ENCODE measurements around the gene GGA1. TPM values are rescaled to one million over a fixed set of nuclear protein-coding genes. Genes with fewer than 3 reads are reported as not detected.

The GGA1 gene
- total and polyA plus RNA-seq, 9 of the 15 experiments (the other 6 are each of a cell fraction or from before 2014, with no cell fraction given), result 1.5 to 69.5 (median 31.6) TPM

DNA sequence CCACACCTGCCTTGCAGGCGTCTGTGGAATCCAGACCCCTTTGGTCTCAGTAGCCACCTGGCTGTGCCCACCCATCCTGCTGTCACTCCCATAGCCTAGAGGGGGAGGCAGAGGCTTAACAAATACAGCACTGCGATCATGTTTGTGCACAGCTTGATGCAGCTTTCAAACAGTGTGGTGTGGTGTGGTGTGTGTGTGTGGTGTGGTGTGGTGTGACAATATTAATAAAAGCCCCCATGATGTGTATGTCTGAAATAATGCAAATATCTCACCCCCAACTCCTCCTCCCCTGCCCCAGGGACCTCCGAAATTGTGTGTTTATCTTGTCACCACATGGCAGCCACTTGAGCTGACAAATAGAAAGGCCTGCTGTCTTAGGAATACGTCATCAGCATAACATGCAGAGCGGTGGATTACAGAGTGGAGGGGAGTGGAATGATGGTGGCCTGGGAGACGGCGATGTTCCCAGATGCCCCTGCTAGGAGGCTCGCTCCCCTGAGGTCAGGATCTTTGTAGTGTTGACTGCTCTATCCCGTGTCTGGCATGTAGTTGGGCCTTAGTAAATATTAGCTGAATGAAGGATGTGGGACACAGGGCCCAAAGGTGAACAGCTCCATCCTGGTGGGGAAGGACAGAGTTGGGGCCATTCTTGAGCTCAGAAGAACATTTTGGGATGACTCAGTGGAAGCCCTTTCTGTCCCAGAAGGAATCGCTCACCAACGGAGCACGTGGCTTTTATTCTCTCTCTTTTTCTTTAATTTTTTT is 52.7 kb downstream of the GGA1 start:
- ATAC-seq, result peak; percentile 38
- Histone ChIP-seq H3K9me3 (replicated peaks; ENCODE audit: control insufficient read depth, insufficient read depth, low read depth, low read length) (no peaks in the 10 kb centered on the region), H3K79me2 (ENCODE audit: control insufficient read depth, insufficient read depth, low read length) (peaks cover 69% of the 10 kb centered on the region), H3K4me3 (peak overlapping the region; percentile 63), H3K4me2 (ENCODE audit: insufficient read depth, low read length) (peak overlapping the region; percentile 92), H2AFZ (ENCODE audit: low read depth, low read length) (0 out of 2 replicates have a peak overlapping the region, but pooled peaks have one; percentile 51), H4K20me1 (replicated peaks; ENCODE audit: control insufficient read depth, insufficient read depth, low read length) (peaks cover 17% of the 10 kb centered on the region), H3K36me3 (ENCODE audit: control insufficient read depth, insufficient read depth, low read length) (peaks cover 53% of the 10 kb centered on the region; the same call in 2 of the 3 replicates), H3K9ac (ENCODE audit: insufficient read depth in 1 of 2, low read depth in 2 of 2, low read length in 2 of 2) (peak overlapping the region; percentile 71 to 86; a peak in 3 of 4 replicates), H3K27ac (ENCODE audit: extremely low read depth, low read depth, low read length) (peak overlapping the region; percentile 66; the same call in 2 of the 3 replicates), H3K9me1 (ENCODE audit: control insufficient read depth, insufficient read depth, low read length) (peaks cover 4% of the 10 kb centered on the region), H3K27me3 (ENCODE audit: control insufficient read depth in 2 of 2, insufficient read depth in 2 of 2, low read length in 2 of 2) (no peaks in the 10 kb centered on the region), H3K4me1 (replicated peaks in 1 of 2; ENCODE audit: control insufficient read depth in 2 of 2, insufficient read depth in 2 of 2, low read length in 2 of 2) (peaks cover 20 to 34% of the 10 kb centered on the region in 2 experiments)
- DNase-seq (ENCODE audit: extremely low read depth in 1 of 4, low spot score in 3 of 4), result peak in 2 of 4 experiments; percentile 7 to 62
- intact Hi-C loops (cut with micrococcal nuclease), result loop anchor here (1.0 kb wide), 1 partner anchor 20 kb away; no protein-coding TSS in a partner anchor
- 29% methylated on average over 9 of the region's 12 CpGs for WGBS (ENCODE audit: insufficient coverage, low coverage, missing lambda C conversion rate)
- CTCF ChIA-PET (ENCODE audit: low intra/inter-chr PET ratio), result interaction anchor here (0.8 to 1.3 kb wide), 3 partner anchors 20 to 25 kb away, joined by 3 to 9 read pairs (median 4); partner anchors contain the start of gene NOL12
- in situ Hi-C loops (cut with MboI), result no loop called here
- peak; percentile 83 for FAIRE-seq
- no TSS peak for BruUV-seq (replicated peaks)
- POLR2A ChIA-PET, result interaction anchor here (0.6 to 1.7 kb wide), 4 partner anchors 10 to 120 kb away, joined by 3 to 11 read pairs (median 7); partner anchors contain the start of gene LGALS1
- TF ChIP-seq ZFX (CRISPR knock-in tag; IDR thresholded peaks at IDR 0.05) (peak; percentile 37; the same call in 1 of the 2 replicates), MED1 (CRISPR knock-in tag; IDR thresholded peaks at IDR 0.05; ENCODE audit: borderline replicate concordance) (no peak), CHD1 (IDR thresholded peaks at IDR 0.05; ENCODE audit: low read length) (no peak), FOS (IDR thresholded peaks at IDR 0.05; ENCODE audit: extremely low read depth, insufficient read length) (no peak), MTA1 (IDR thresholded peaks at IDR 0.05; ENCODE audit: borderline replicate concordance) (no peak), CBFB (CRISPR knock-in tag; IDR thresholded peaks at IDR 0.05) (no peak), ZNF316 (IDR thresholded peaks at IDR 0.05) (peak; percentile 51; the same call in 1 of the 2 replicates), ZBTB1 (CRISPR knock-in tag; IDR thresholded peaks at IDR 0.05; ENCODE audit: borderline replicate concordance, low read depth) (no peak), ZNF133 (CRISPR knock-in tag; IDR thresholded peaks at IDR 0.05) (no peak), SRSF7 (optimal IDR thresholded peaks at IDR 0.05; ENCODE audit: low read depth, low read length) (no peak), MCM2 (IDR thresholded peaks at IDR 0.05; ENCODE audit: low read depth) (no peak), SUPT5H (IDR thresholded peaks at IDR 0.05) (no peak), SMARCB1 (IDR thresholded peaks at IDR 0.05; ENCODE audit: insufficient read length, low read depth) (no peak)
- TF ChIP-seq, protein P1, sequence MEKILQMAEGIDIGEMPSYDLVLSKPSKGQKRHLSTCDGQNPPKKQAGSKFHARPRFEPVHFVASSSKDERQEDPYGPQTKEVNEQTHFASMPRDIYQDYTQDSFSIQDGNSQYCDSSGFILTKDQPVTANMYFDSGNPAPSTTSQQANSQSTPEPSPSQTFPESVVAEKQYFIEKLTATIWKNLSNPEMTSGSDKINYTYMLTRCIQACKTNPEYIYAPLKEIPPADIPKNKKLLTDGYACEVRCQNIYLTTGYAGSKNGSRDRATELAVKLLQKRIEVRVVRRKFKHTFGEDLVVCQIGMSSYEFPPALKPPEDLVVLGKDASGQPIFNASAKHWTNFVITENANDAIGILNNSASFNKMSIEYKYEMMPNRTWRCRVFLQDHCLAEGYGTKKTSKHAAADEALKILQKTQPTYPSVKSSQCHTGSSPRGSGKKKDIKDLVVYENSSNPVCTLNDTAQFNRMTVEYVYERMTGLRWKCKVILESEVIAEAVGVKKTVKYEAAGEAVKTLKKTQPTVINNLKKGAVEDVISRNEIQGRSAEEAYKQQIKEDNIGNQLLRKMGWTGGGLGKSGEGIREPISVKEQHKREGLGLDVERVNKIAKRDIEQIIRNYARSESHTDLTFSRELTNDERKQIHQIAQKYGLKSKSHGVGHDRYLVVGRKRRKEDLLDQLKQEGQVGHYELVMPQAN (IDR thresholded peaks at IDR 0.05; ENCODE audit: borderline replicate concordance), result peak; percentile 58; the same call in 1 of the 2 replicates
- TF ChIP-seq, protein P2, sequence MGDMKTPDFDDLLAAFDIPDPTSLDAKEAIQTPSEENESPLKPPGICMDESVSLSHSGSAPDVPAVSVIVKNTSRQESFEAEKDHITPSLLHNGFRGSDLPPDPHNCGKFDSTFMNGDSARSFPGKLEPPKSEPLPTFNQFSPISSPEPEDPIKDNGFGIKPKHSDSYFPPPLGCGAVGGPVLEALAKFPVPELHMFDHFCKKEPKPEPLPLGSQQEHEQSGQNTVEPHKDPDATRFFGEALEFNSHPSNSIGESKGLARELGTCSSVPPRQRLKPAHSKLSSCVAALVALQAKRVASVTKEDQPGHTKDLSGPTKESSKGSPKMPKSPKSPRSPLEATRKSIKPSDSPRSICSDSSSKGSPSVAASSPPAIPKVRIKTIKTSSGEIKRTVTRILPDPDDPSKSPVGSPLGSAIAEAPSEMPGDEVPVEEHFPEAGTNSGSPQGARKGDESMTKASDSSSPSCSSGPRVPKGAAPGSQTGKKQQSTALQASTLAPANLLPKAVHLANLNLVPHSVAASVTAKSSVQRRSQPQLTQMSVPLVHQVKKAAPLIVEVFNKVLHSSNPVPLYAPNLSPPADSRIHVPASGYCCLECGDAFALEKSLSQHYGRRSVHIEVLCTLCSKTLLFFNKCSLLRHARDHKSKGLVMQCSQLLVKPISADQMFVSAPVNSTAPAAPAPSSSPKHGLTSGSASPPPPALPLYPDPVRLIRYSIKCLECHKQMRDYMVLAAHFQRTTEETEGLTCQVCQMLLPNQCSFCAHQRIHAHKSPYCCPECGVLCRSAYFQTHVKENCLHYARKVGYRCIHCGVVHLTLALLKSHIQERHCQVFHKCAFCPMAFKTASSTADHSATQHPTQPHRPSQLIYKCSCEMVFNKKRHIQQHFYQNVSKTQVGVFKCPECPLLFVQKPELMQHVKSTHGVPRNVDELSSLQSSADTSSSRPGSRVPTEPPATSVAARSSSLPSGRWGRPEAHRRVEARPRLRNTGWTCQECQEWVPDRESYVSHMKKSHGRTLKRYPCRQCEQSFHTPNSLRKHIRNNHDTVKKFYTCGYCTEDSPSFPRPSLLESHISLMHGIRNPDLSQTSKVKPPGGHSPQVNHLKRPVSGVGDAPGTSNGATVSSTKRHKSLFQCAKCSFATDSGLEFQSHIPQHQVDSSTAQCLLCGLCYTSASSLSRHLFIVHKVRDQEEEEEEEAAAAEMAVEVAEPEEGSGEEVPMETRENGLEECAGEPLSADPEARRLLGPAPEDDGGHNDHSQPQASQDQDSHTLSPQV (IDR thresholded peaks at IDR 0.05), result no peak; the same call in 1 of the 2 replicates

Data from K562 (cell line).